K562 (cell line): ENCODE measurements around the gene GJA9. TPM values are rescaled to one million over a fixed set of nuclear protein-coding genes. Genes with fewer than 3 reads are reported as not detected.
A peak's percentile ranks its signal among the peaks of the same experiment; 100 is the strongest.

ENCODE experiments used
- ARID1B ChIP-seq: fragments of 450-650 bp; IDR thresholded peaks from 2 replicates; pipeline ENCODE4 v1.6.1; 2016; ENCODE audit warnings: antibody characterized with exemption, mild to moderate bottlenecking, inconsistent platforms
- CC2D1A ChIP-seq: fragments of 450-650 bp; IDR thresholded peaks from 2 replicates; pipeline ENCODE4 v1.6.1; 2017; ENCODE audit warnings: mild to moderate bottlenecking
- DEAF1 ChIP-seq: fragments of 450-650 bp; formaldehyde crosslinking; IDR thresholded peaks from 2 replicates; pipeline ENCODE4 v1.4.0; 2020; ENCODE audit warnings: mild to moderate bottlenecking, moderate library complexity
- GABPB1 ChIP-seq: sonication (generic); formaldehyde crosslinking; IDR thresholded peaks from 2 replicates; pipeline ENCODE4 v1.8.0; 2022; ENCODE audit warnings: mild to moderate bottlenecking, missing genetic modification reagents
- KLF16 ChIP-seq: IDR thresholded peaks from 2 replicates; pipeline ENCODE4 v1.6.1; 2016; ENCODE audit warnings: antibody characterized with exemption
- NFIC ChIP-seq: fragments of 450-650 bp; IDR thresholded peaks from 2 replicates; pipeline ENCODE4 v1.6.1; 2017; ENCODE audit warnings: mild to moderate bottlenecking, inconsistent platforms
- PCBP1 ChIP-seq: fragments of 200-400 bp; formaldehyde crosslinking; IDR thresholded peaks from 2 replicates; pipeline ENCODE4 v1.6.1; 2018; ENCODE audit warnings: mild to moderate bottlenecking, low read depth, low read length; ENCODE audit not compliant: poor library complexity, severe bottlenecking
- PHF21A ChIP-seq: fragments of 450-650 bp; IDR thresholded peaks from 2 replicates; pipeline ENCODE4 v1.6.1; 2017; ENCODE audit warnings: low read depth, borderline replicate concordance
- POLR2H ChIP-seq: IDR thresholded peaks from 2 replicates; pipeline ENCODE4 v1.6.1; 2016; ENCODE audit warnings: missing genetic modification characterization, low read depth, mild to moderate bottlenecking, control low read depth, missing compliant biosample characterization, moderate library complexity
- POU5F1 ChIP-seq: fragments of 150-350 bp; IDR thresholded peaks from 2 replicates; pipeline ENCODE4 v1.6.1; 2014; ENCODE audit warnings: borderline replicate concordance, low read length, low read depth, mild to moderate bottlenecking; ENCODE audit not compliant: partially characterized antibody
- PRMT5 ChIP-seq: sonication (generic); formaldehyde crosslinking; IDR thresholded peaks from 2 replicates; pipeline ENCODE4 v1.5.0; 2020; ENCODE audit warnings: missing genetic modification reagents
- RBM25 ChIP-seq: fragments of 200-400 bp; formaldehyde crosslinking; IDR thresholded peaks from 2 replicates; pipeline ENCODE4 v1.6.1; 2018; ENCODE audit warnings: low read length, low read depth, moderate library complexity; ENCODE audit not compliant: severe bottlenecking
- RFX5 ChIP-seq: IDR thresholded peaks from 2 replicates; pipeline ENCODE4 v1.6.1; 2011; ENCODE audit warnings: low read depth, mild to moderate bottlenecking, improper control_type of control experiment, low read length
- SAFB2 ChIP-seq: fragments of 200-400 bp; formaldehyde crosslinking; IDR thresholded peaks from 2 replicates; pipeline ENCODE4 v1.6.1; 2018; ENCODE audit warnings: borderline replicate concordance, low read length, low read depth, moderate library complexity; ENCODE audit not compliant: severe bottlenecking
- TRIM28 ChIP-seq: fragments of 450-650 bp; IDR thresholded peaks from 2 replicates; pipeline ENCODE4 v1.6.1; 2017
- ZBTB1 ChIP-seq: sonication (generic); formaldehyde crosslinking; IDR thresholded peaks from 2 replicates; pipeline ENCODE4 v1.8.1; 2023; ENCODE audit warnings: missing genetic modification reagents, low read depth, mild to moderate bottlenecking, borderline replicate concordance
- ZBTB49 ChIP-seq: sonication (generic); formaldehyde crosslinking; IDR thresholded peaks from 2 replicates; pipeline ENCODE4 v1.8.0; 2022; ENCODE audit warnings: missing genetic modification reagents, mild to moderate bottlenecking, borderline replicate concordance
- ZNF133 ChIP-seq: fragments of 250-450 bp; sonication (Bioruptor Pico); IDR thresholded peaks from 2 replicates; pipeline ENCODE4 v1.4.0; 2020; ENCODE audit warnings: mild to moderate bottlenecking
- ZNF174 ChIP-seq: fragments of 250-450 bp; sonication (Bioruptor Pico); IDR thresholded peaks from 2 replicates; pipeline ENCODE4 v1.4.0; 2020; ENCODE audit warnings: mild to moderate bottlenecking
- ZNF212 ChIP-seq: fragments of 450-650 bp; formaldehyde crosslinking; IDR thresholded peaks from 2 replicates; pipeline ENCODE4 v1.4.0; 2020; ENCODE audit warnings: mild to moderate bottlenecking
- ZNF263 ChIP-seq: sonication (generic); formaldehyde crosslinking; IDR thresholded peaks from 2 replicates; pipeline ENCODE4 v1.8.0; 2022; ENCODE audit warnings: mild to moderate bottlenecking, missing genetic modification reagents, borderline replicate concordance
- ZNF41 ChIP-seq: fragments of 250-450 bp; sonication (Bioruptor Pico); conservative IDR thresholded peaks from 2 replicates; pipeline ENCODE4 v1.4.0; 2020; ENCODE audit warnings: mild to moderate bottlenecking
- polyA plus RNA-seq, 8 experiments: library from polyadenylated mRNA; depleted of rRNA in 4 of 8; stranded (reverse) in 5 of 8; unstranded in 3 of 8; fragments of >200 nt; fragmentation: Nextera tagmentation in 2 of 8; fragmentation: Illumina TruSeq in 1 of 8; extraction: Ambion mirVana in 2 of 8; extraction: Trizol in 1 of 8; gene quantifications; 2 replicates each; pipeline versions ENCODE4 v1.2.1 to v1.2.3, GENCODE V29; 2011 to 2014; ENCODE audit warnings: inconsistent platforms in 1 of 8, missing spikeins in 1 of 8
- total RNA-seq, 7 experiments: library from RNA; depleted of rRNA in 6 of 7; stranded (reverse); fragments of >200 nt in 6 of 7; fragmentation: Illumina TruSeq in 2 of 7; extraction: Trizol in 2 of 7; gene quantifications; 2 replicates each; pipeline versions ENCODE4 v1.2.1 to v1.2.3, GENCODE V29; 2011 to 2021; ENCODE audit warnings: low replicate concordance in 1 of 7
- TF ChIP-seq, protein P1 (sequence below): sonication (generic); formaldehyde crosslinking; IDR thresholded peaks from 2 replicates; pipeline ENCODE4 v1.9.0; 2022; ENCODE audit warnings: mild to moderate bottlenecking, missing genetic modification reagents

The GJA9 gene
- total and polyA plus RNA-seq, 9 of the 15 experiments (the other 6 are each of a cell fraction or from before 2014, with no cell fraction given), result not detected

- TF ChIP-seq ZNF212 (CRISPR knock-in tag), result no peak
- no peak for TF ChIP-seq ZNF133 (CRISPR knock-in tag)
- no peak for TF ChIP-seq SAFB2
- TF ChIP-seq ARID1B, result no peak
- TF ChIP-seq TRIM28, result no peak
- no peak for TF ChIP-seq POU5F1
- TF ChIP-seq ZBTB1 (CRISPR knock-in tag), result no peak
- TF ChIP-seq RFX5, result no peak
- no peak for TF ChIP-seq PCBP1
- TF ChIP-seq NFIC, result peak; percentile 33
- no peak for TF ChIP-seq ZNF41 (CRISPR knock-in tag)
- no peak for TF ChIP-seq POLR2H
- peak; percentile 83 for TF ChIP-seq DEAF1
- TF ChIP-seq GABPB1 (CRISPR knock-in tag), result no peak
- peak; percentile 19; the same call in 1 of the 2 replicates for TF ChIP-seq ZNF263
- TF ChIP-seq PHF21A, result 0 out of 2 replicates have a peak, but pooled peaks have one; percentile 0
- TF ChIP-seq KLF16, result peak; percentile 50; the same call in 1 of the 2 replicates
- TF ChIP-seq CC2D1A, result 0 out of 2 replicates have a peak, but pooled peaks have one; percentile 49
- no peak for TF ChIP-seq ZBTB49
- no peak for TF ChIP-seq PRMT5 (CRISPR knock-in tag)
- TF ChIP-seq ZNF174, result no peak
- TF ChIP-seq, protein P1, sequence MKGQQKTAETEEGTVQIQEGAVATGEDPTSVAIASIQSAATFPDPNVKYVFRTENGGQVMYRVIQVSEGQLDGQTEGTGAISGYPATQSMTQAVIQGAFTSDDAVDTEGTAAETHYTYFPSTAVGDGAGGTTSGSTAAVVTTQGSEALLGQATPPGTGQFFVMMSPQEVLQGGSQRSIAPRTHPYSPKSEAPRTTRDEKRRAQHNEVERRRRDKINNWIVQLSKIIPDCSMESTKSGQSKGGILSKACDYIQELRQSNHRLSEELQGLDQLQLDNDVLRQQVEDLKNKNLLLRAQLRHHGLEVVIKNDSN (CRISPR knock-in tag), result no peak
- TF ChIP-seq RBM25, result no peak
Measured at GRCh38 chr1:38834937-38835827, 46.2 kb downstream of the GJA9 start (continued).
